HG02884 (cell line): ENCODE measurements around the gene JSRP1.

Experiments
- ATAC-seq: cut with Tn5 transposase; IDR thresholded peaks from one replicate; pipeline ENCODE4 v1.9.1; 2021; ENCODE audit warnings: mild to moderate bottlenecking, moderate library complexity; ENCODE audit not compliant: unreplicated experiment

The JSRP1 gene

DNA sequence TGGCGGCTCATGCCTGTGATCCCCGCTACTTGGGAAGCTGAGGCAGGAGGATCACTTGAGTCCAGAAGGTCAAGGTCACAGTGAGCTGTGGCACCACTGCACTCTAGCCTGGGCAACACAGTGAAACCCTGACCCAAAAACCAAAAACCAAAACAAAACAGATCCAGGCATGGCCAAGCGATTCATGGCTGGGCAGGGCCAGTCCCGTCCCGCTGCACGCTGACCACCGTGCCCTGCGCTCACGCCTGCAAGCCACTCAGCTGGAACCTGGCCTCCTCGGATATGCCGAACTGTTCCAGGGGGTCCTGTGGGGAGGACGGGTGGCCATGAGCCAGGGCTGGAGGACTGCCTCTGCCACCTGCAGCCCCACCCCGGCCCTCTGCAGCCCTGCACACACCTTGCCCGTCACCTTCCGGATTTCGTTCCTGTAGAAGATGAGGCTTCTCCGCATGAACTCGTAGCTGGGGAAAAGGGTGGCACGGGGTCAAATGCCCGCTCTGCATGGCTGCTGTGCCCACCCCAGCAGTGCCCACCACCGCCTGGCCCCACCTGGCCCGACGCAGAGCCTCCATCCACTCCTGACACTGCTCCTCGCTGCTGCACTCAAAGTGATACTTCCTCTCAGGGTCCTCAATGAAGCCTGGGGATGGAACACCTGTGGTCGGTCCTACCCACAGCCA, 22.5 kb downstream of the JSRP1 start:
- no peak for ATAC-seq

GRCh38 chr19:2232286-2233151, 23.7 kb downstream of the JSRP1 start:
- ATAC-seq, result no peak

DNA sequence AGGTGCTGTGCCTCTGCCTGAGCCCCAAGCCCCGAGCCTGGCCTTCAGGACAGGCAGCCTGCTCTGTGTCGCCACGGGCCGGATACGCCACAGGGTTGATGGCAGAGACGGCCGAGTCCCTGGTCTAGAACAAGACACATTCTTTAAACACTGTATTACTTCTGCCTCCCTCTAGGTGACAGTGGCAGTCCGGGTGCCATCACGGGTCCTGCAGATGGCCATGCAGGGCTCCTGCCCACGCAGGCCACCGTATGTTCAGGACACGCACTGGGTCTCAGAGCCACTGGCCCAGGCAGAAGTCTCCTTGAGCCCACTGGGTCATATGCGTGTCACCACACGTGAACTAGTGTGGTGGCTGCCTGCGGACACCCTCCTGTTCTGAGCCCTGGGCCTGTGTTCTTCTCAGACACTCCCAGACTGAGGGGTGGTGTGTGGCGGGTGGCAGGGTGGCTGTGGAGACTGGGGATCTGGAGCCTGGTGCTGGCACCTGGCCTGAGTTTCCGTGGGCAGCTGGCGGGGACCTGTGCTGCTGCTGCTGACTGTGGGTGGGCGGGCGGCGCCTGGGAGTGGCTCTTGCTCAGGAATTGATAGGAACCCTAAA, 24.5 kb downstream of the JSRP1 start:
- no peak for ATAC-seq

DNA sequence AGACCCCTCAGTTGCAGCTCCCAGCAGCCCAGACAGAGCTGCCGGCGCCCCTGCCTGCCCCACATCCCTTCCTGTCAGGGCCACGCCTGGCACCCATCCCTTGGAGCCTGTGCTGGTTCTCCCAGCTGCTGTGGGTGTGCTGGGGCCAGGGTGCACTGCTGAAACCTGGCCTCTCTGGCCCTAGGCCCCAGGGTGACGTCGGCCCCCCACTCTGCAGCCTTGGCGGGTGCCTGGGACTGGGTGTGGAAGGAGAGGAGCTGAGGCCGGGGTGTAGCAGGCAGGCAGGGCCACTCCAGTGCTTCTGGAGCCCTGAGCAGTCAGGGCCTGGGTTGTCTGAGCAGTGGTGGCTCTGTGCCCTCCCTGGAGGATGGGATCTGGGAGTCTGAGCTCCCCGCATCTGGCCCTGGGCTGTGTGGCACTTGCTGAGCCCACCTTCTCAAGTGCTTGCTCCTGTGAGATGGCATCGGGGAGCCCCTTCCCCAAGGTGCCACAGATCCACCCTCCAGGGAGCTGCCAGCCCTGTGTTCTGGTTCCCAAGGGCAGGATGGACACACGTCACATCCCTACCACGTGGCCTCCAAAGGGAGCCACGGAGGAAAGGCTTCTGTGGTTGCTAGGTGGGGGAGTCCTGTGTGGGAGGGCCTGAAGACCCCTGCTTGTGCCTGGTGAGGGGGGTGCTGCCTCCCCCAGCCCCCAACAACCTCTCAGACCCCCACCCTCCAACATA, 25.2 kb downstream of the JSRP1 start:
- ATAC-seq, result no peak

DNA sequence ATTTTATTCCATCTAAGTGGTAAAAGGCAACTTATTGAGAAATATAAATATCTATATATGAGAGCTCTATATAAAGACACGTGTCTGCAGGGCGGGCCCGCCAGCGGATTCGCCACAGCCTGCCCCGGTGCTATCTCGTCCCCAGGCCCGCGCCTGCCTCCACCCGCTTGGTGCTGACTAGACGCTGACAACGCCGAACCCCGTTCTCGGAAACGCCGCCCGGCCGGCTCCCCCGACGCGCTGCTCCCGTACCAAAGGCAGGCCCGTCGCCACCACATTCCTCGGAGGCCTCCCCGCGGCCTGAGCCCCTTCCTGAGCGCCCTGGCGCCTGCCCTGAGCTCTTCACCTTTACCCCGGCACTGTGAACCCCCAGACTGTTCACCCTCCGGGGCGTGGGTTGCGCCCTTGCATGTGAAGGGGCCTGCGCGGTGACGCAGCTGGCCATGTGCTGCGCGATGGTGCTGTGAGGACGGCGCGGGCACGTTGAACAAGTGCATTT, 26.1 kb downstream of the JSRP1 start:
- ATAC-seq, result no peak

DNA sequence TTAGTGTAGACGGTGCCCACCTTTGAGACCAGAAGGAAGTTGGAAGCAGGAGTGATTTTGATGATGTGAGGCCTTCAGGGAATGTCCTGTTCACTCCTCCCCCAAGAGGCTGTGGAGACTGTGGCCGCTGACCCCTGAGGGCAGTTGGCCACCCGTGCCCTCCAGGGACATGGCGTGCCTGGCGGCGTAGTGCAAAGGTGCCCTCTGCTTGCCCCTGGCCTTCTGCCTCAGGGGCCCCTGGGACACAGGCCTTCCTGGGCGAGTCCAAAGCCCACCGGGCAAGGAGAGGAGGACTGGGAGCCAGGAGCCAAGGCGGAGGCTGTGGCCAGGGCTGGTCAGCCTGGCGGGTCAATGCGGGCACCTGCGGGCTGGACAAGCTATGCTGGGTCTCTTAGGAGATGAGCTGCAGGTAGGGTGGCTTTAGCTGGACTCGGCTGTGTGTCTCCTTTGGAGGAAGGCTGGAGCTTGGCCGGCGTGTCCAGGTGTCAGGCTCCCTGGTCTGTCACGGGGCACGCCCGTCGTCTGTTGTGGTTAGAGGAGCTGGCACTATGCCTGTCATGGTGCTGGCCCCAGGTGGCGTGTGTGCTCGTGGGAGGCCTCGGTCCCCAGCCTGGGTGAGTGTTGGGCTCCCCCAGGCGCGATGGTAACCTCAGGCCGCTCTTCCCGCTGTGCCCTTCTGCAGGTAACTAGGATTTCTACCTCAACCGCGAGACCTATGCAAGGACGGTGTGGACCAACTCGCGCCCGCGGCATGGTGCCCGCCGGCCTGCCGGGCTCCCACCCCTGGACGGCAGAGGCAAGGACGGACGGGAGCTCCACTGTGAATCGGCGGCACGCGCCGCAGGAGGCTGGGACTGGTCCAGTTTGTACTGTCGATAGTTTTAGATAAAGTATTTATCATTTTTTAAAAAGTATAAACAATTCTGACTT, 26.8 kb downstream of the JSRP1 start:
- no peak for ATAC-seq

DNA sequence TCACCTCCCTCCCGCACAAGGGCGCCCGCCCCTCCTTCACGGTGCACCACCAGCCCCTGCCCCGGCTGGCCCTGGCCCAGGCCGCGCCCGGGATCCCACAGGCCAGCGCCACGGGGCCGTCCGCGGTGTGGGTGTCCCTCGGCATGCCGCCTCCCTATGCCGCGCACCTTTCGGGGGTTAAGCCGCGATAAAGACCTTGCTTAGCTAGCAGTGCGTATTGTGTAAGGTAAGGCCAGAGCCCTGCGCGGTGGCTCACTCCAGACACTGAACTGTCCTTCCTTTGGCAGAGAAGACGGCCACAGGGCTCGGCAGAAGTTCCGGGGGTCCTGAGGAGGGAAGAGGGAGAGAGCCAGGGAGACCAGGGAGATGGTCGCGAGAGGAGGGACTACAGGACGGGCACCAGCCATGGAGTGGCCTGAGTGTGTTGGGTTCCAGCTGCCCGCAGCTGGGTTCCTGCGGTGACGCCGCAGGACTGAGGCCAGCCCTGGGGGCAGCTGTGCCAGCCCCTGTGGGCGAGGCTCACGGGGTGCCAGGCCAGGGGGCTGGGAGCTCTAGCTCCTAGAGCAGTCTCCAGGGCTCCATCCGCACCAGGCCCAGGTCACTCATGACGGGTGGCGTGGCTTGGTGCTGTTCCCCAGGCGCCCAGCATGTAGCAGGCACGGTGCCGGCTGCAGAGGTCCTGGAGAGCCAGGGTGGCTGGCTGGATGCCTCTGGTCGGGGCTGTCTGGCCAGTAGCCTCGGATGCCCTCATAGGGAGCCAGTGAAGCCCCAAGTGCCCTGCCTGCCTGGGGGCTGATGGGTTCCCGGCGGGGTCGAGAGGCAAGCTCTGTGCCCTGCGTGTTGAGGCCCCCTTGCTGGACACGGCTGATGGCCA, 27.8 kb downstream of the JSRP1 start:
- no peak for ATAC-seq

DNA sequence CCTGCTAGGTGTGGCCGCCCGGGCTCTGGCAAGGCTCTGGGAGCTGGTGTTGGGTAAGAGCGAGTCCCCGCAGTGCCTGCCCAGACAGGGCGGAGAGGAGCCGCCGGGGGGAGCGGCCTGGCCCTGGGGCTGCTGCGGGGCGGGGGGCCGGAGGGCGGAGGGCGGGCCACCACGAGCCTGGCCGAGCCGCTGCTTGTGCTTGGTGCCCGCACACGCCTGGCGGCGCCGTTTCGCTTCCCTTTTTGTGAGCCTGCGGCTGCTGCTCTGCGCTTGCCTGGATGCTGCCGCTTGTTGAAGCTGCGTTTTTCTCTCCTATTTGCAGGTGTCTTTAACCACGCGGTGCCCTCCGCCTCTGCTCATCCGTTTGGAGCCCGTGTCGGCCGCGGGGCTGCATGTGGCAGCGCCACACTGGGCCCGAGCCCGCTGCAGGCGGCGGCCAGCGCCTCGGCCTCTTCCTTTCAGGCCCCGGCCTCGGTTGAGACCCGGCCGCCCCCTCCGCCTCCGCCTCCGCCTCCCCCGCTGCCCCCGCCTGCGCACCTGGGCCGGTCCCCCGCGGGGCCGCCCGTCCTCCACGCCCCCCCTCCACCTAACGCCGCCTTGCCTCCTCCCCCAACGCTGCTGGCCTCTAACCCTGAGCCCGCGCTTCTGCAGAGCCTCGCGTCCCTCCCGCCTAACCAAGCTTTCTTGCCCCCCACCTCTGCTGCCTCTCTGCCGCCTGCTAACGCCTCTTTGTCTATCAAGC, 28.6 kb downstream of the JSRP1 start:
- ATAC-seq, result no peak

DNA sequence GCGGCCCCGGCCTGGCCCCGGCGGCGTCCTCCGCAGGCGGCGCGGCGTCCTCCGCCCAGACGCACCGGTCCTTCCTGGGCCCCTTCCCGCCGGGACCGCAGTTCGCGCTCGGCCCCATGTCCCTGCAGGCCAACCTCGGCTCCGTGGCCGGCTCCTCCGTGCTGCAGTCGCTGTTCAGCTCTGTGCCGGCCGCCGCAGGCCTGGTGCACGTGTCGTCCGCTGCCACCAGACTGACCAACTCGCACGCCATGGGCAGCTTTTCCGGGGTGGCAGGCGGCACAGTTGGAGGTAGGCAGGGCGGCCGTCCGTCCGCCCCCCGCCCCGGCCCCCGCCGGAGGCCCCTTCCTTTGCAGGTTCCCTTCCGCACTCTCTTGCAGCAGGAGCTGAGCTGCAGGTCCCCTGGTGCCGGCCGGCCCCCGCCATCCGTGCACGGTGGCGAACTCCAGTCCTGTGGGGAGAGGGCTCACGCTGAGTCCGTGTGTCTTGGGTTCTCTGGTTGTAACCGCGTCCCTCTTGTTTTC, 29.3 kb downstream of the JSRP1 start:
- ATAC-seq, result no peak

DNA sequence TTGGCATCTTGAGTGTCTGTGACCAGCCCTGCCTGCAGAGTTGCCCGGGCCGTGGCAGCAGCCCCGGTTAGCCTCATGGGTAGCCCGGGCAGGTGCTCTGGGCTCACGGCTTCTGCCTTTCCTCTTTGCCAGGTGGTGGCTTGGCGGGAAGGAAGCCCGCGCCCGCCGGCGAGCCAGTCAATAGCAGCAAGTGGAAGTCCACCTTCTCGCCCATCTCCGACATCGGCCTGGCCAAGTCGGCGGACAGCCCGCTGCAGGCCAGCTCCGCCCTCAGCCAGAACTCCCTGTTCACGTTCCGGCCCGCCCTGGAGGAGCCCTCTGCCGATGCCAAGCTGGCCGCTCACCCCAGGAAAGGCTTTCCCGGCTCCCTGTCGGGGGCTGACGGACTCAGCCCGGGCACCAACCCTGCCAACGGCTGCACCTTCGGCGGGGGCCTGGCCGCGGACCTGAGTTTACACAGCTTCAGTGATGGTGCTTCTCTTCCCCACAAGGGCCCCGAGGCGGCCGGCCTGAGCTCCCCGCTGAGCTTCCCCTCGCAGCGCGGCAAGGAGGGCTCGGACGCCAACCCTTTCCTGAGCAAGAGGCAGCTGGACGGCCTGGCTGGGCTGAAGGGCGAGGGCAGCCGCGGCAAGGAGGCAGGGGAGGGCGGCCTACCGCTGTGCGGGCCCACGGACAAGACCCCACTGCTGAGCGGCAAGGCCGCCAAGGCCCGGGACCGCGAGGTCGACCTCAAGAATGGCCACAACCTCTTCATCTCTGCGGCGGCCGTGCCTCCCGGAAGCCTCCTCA, 30.0 kb downstream of the JSRP1 start:
- no peak for ATAC-seq

DNA sequence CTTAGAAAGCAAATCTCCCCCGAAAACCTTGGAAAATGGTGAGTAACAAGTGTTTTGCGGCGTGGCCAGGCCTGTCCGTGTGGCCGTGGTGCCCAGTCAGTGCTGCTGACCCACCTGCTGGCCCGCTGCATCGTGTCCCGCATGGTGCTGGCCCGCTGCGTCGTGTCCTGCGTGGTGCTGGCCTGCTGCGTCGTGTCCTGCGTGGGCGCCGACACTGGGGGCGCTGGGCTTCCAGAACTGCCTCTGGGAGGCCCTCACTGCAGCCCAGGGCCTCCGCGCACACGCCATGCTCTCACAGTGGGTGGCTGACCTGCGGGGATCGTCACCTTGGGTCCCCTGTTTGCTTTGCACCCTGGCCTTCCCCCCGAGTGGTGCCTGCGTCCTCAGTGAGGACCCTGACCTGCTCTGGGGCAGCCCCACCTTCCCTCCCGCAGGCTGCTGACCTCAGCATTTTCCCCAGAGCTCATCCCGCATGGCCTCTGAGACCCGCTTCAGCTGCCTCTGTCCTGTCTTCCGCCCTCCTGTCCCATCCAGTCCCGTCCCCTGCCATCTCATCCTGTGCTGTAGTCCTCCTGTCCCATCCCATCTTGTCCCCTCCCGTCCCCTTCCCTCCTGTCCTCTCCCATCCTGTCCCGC, 30.7 kb downstream of the JSRP1 start:
- no peak for ATAC-seq

- no peak for ATAC-seq
These were observed 31.4 kb downstream of the JSRP1 start for GRCh38 chr19:2224754-2225349.

DNA sequence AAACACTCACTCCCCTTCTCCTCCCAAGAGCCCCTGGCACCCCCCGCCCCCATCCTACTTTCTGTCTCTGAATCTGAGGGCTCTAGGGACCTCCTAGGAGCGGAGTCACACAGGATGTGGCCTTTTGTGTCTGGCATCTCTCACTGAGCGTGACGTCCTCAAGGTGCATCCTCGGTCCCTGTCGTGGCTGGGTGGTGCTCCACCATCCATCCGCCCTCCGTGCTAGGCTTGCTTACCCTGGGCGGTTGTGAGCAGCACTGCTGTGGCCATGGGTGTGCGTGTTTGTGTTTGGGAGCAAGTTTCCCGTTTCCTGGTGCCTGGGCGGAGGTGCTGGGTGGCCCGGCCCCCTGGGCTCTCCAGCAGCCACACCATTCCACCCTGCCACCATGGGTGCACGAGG, 32.3 kb downstream of the JSRP1 start:
- no peak for ATAC-seq

DNA sequence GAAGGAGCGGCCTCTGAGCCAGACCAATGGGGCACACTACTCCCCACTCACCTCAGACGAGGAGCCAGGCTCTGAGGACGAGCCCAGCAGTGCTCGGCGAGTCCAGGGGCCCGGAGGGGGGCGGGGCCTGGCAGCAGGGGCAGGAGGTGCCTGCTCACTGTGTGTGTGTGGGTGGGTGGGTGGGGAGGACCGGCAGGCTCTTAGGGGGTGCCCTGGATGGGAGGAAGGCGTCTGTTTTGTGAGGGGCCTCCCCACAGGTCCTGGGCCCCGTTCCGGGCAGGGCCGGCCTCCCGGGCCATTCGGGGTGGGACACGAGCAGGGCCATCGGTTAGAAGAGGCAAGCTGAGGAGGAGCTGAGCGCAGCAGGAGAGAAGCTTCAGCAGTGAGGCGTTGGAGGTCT, 32.8 kb downstream of the JSRP1 start:
- ATAC-seq, result no peak

DNA sequence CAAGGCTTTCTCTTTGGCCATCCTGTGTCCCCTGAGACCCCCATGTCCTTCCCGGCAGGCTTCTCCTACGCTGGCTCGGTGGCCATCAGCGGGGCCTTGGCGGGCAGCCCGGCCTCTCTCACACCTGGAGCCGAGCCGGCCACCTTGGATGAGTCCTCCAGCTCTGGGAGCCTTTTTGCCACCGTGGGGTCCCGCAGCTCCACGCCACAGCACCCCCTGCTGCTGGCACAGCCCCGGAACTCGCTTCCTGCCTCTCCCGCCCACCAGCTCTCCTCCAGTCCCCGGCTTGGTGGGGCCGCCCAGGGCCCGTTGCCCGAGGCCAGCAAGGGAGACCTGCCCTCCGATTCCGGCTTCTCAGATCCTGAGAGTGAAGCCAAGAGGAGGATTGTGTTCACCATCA, 34.3 kb downstream of the JSRP1 start:
- no peak for ATAC-seq

DNA sequence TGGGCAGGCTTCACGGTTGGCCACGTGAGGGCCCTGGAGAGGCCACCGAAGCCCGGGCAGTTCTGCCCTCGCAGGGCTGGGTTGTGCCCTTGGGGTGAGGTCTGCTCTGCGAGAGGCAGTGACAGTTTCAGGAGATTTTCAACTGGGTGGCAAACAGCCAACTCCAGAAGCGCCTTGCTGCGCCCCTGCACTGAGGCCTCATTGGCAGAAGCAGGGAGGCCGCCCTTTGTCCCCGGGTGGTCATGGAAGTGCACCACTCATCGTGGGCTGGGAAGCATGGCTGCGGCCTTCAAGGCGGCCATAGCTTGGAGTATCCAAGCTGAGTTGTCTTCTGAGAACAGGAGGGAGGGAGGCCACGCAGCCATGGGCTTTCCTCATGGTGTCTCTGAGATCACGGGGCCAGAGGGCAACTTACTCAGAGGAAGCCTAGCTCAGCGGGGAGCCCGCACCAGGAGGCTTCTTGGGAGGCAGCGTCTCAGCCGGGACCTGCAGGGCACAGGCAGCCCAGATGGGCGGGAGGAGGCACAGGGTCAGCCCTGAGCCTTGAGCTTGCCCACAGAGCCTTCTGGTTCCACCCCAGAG, 34.9 kb downstream of the JSRP1 start:
- no peak for ATAC-seq
